OCI-LY1 (cell line): ENCODE results near the gene TIAM1.

Experiments
- H2AFZ ChIP-seq: fragments of 200-600 bp; sonication (generic), shearing (Covaris generic); 2 replicates; pipeline ENCODE4 v1.6.0; 2014; ENCODE audit warnings: antibody characterized with exemption, mild to moderate bottlenecking, low read length
- H3F3A ChIP-seq: fragments of 200-600 bp; sonication (generic), shearing (Covaris generic); 2 replicates; pipeline ENCODE4 v1.6.0; 2014; ENCODE audit warnings: mild to moderate bottlenecking, antibody characterized with exemption, low read length, moderate library complexity; ENCODE audit not compliant: insufficient read depth
- H3K27ac ChIP-seq: fragments of 200-600 bp; sonication (generic); 2 replicates; pipeline ENCODE4 v1.5.1; 2014; ENCODE audit warnings: low read length, mixed run types, mild to moderate bottlenecking, low read depth; ENCODE audit not compliant: poor library complexity, severe bottlenecking
- H3K27me3 ChIP-seq: fragments of 200-600 bp; sonication (generic); 2 replicates; pipeline ENCODE4 v1.6.0; 2014; ENCODE audit warnings: antibody characterized with exemption, mild to moderate bottlenecking, low read length, moderate library complexity; ENCODE audit not compliant: insufficient read depth
- H3K36me3 ChIP-seq: fragments of 200-600 bp; sonication (generic); 2 replicates; pipeline ENCODE4 v1.6.1; 2014; ENCODE audit warnings: mild to moderate bottlenecking, antibody characterized with exemption, low read length, moderate library complexity, mixed read lengths; ENCODE audit not compliant: insufficient read depth
- H3K4me1 ChIP-seq: fragments of 200-600 bp; sonication (generic); 2 replicates; pipeline ENCODE4 v1.5.1; 2014; ENCODE audit warnings: mild to moderate bottlenecking, low read length, moderate library complexity; ENCODE audit not compliant: insufficient read depth, severe bottlenecking
- H3K4me2 ChIP-seq: fragments of 200-600 bp; sonication (generic), shearing (Covaris generic); 2 replicates; pipeline ENCODE4 v1.6.1; 2014; ENCODE audit warnings: low read length
- H3K4me3 ChIP-seq: fragments of 200-600 bp; sonication (generic); 2 replicates; pipeline ENCODE4 v1.5.1; 2014; ENCODE audit warnings: low read length, low read depth, mild to moderate bottlenecking, mixed read lengths; ENCODE audit not compliant: poor library complexity, severe bottlenecking
- H3K79me2 ChIP-seq: fragments of 200-600 bp; shearing (Covaris generic); 2 replicates; pipeline ENCODE4 v1.6.1; 2016; ENCODE audit warnings: mixed run types, low read length, mixed read lengths; ENCODE audit not compliant: insufficient read depth
- H3K9ac ChIP-seq: fragments of 200-600 bp; sonication (generic), shearing (Covaris generic); 2 replicates; pipeline ENCODE4 v1.6.1; 2014; ENCODE audit warnings: mild to moderate bottlenecking, low read length, mixed read lengths
- H3K9me2 ChIP-seq: fragments of 200-600 bp; sonication (generic), shearing (Covaris generic); 2 replicates; pipeline ENCODE4 v1.6.1; 2014; ENCODE audit warnings: low read depth, mild to moderate bottlenecking, low read length, mixed read lengths
- H3K9me3 ChIP-seq: fragments of 200-600 bp; shearing (Covaris generic); 2 replicates; pipeline ENCODE4 v1.6.1; 2014; ENCODE audit warnings: low read length, mixed read lengths
- H4K20me1 ChIP-seq: fragments of 200-600 bp; sonication (generic), shearing (Covaris generic); 2 replicates; pipeline ENCODE4 v1.6.0; 2016; ENCODE audit warnings: mild to moderate bottlenecking, low read length; ENCODE audit not compliant: insufficient read depth
- EZH2 ChIP-seq: fragments of 200-600 bp; sonication (generic), shearing (Covaris generic); IDR thresholded peaks from 2 replicates; pipeline ENCODE4 v1.8.0; 2017; ENCODE audit warnings: borderline replicate concordance, mixed run types, mild to moderate bottlenecking, antibody characterized with exemption, low read length, moderate library complexity, mixed read lengths
- TF ChIP-seq, protein P1 (sequence below): fragments of 200-600 bp; sonication (generic), shearing (Covaris generic); IDR thresholded peaks from 2 replicates; pipeline ENCODE4 v1.5.1; 2017; ENCODE audit warnings: mild to moderate bottlenecking, antibody characterized with exemption, low read length, moderate library complexity, mixed read lengths

The TIAM1 gene

DNA sequence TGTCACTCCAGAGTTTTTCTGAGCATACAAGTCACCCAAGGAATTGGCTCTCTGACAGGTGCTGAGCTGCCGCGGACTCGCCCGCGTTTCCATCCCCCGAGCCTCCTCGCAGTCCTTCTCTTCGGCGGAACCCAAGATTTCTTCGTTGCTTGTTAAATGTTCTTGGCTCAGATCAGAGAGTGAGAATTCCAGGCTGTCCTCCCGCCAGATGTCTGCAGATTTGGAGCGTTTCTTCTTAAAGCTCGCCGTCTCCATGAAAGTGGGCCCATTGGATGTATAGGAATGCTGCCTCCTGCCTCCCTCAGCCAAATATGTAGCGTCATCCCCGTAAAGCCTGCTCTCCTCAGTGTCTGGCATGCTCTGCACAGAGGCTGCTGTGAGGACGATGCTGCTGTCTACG, 77.8 kb downstream of the TIAM1 start:
- TF ChIP-seq EZH2 = no peak
- TF ChIP-seq, protein P1, sequence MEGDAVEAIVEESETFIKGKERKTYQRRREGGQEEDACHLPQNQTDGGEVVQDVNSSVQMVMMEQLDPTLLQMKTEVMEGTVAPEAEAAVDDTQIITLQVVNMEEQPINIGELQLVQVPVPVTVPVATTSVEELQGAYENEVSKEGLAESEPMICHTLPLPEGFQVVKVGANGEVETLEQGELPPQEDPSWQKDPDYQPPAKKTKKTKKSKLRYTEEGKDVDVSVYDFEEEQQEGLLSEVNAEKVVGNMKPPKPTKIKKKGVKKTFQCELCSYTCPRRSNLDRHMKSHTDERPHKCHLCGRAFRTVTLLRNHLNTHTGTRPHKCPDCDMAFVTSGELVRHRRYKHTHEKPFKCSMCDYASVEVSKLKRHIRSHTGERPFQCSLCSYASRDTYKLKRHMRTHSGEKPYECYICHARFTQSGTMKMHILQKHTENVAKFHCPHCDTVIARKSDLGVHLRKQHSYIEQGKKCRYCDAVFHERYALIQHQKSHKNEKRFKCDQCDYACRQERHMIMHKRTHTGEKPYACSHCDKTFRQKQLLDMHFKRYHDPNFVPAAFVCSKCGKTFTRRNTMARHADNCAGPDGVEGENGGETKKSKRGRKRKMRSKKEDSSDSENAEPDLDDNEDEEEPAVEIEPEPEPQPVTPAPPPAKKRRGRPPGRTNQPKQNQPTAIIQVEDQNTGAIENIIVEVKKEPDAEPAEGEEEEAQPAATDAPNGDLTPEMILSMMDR = no peak
- Histone ChIP-seq H4K20me1 (no peaks in the 10 kb centered on the region), H3K79me2 (no peaks in the 10 kb centered on the region), H3K27me3 (no peaks in the 10 kb centered on the region), H3K9ac (no peak overlapping the region), H3F3A (no peaks in the 10 kb centered on the region), H3K36me3 (no peaks in the 10 kb centered on the region), H3K9me3 (no peaks in the 10 kb centered on the region), H2AFZ (no peak overlapping the region), H3K27ac (no peak overlapping the region), H3K4me2 (no peak overlapping the region), H3K4me1 (no peaks in the 10 kb centered on the region), H3K4me3 (no peak overlapping the region), H3K9me2 (no peaks in the 10 kb centered on the region)

DNA sequence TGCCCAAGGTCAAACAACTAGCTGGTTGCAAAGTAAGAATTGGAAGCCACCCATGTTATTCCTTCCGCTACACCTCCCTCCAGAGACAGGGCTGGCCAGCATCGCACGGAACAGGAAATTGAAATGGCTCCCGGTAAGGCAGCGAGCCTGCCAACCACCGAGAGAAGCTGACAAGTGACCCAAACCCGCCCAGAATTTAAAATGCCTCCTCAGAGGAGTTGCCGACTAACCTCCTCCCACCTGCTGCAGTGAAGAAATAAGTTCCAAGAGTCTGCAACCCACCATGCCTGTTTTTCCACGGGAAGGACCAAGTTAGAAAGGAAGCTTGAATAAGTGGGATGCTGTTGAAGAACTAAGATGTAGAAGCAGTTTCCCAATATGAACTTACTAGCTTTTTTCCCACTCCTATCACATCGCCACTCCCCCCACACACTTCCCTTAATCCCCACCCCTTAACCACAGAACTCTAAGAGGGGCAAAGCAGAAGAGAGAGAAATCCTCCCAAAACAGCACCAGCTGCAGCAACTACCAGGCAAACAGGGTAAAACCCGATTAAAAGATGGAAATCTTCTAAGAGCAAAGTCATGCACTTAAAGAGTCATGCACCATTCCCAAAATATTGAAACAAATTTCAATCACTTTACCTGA, 78.6 kb downstream of the TIAM1 start:
- H3K27me3 ChIP-seq = no peaks in the 10 kb centered on the region
- no peaks in the 10 kb centered on the region for H3K9me2 ChIP-seq
- no peaks in the 10 kb centered on the region for H3F3A ChIP-seq
- no peak overlapping the region for H3K9ac ChIP-seq
- H3K4me3 ChIP-seq = no peak overlapping the region
- H4K20me1 ChIP-seq = no peaks in the 10 kb centered on the region
- no peaks in the 10 kb centered on the region for H3K79me2 ChIP-seq
- no peak overlapping the region for H3K4me2 ChIP-seq
- no peak overlapping the region for H2AFZ ChIP-seq
- H3K4me1 ChIP-seq = no peaks in the 10 kb centered on the region
- H3K27ac ChIP-seq = no peak overlapping the region
- H3K36me3 ChIP-seq = no peaks in the 10 kb centered on the region
- H3K9me3 ChIP-seq = no peaks in the 10 kb centered on the region
- no peak for TF ChIP-seq EZH2
- TF ChIP-seq, protein P1 = no peak

DNA sequence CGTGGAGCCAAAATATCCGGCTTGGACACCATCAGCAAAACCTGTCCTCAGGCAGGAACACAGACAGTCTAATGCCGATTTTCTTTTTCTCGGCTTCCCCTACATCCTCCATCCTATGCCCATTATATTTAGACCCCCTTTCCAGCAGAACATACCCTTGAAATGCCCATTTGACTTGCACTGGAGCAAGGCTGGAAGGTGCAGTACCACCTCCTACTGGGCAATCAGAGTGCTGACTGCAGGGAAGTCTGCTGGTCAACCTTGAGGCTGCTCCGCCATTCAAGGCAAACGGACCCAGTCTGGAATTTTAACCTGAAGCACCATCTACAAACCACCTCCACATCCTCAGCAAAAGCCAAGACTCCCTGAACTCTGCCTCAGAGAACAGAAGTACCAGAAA, 79.5 kb downstream of the TIAM1 start:
- Histone ChIP-seq H3K9me2 (no peaks in the 10 kb centered on the region), H3K27me3 (no peaks in the 10 kb centered on the region), H3K36me3 (no peaks in the 10 kb centered on the region), H3K27ac (no peak overlapping the region), H3K9ac (no peak overlapping the region), H3K4me1 (no peaks in the 10 kb centered on the region), H3K9me3 (no peaks in the 10 kb centered on the region), H4K20me1 (no peaks in the 10 kb centered on the region), H3K79me2 (no peaks in the 10 kb centered on the region), H3F3A (no peaks in the 10 kb centered on the region), H2AFZ (no peak overlapping the region), H3K4me2 (no peak overlapping the region), H3K4me3 (no peak overlapping the region)
- no peak for TF ChIP-seq EZH2
- TF ChIP-seq, protein P1 = no peak
